SU-DHL-6 (cell line): ENCODE results near the gene NAIF1.

Experiments
- EZH2phosphoT487 ChIP-seq: fragments of 200-600 bp; sonication (generic), shearing (Covaris generic); conservative IDR thresholded peaks from 2 replicates; pipeline ENCODE4 v1.6.1; 2018; ENCODE audit warnings: mild to moderate bottlenecking, antibody characterized with exemption, low read length, moderate library complexity, mixed read lengths
- TF ChIP-seq, protein P1 (sequence below): fragments of 200-600 bp; sonication (generic); IDR thresholded peaks from one replicate; pipeline ENCODE4 v1.5.1; 2017; ENCODE audit warnings: antibody characterized with exemption, mild to moderate bottlenecking, low read length, moderate library complexity; ENCODE audit not compliant: insufficient read depth, poor library complexity, severe bottlenecking

DNA sequence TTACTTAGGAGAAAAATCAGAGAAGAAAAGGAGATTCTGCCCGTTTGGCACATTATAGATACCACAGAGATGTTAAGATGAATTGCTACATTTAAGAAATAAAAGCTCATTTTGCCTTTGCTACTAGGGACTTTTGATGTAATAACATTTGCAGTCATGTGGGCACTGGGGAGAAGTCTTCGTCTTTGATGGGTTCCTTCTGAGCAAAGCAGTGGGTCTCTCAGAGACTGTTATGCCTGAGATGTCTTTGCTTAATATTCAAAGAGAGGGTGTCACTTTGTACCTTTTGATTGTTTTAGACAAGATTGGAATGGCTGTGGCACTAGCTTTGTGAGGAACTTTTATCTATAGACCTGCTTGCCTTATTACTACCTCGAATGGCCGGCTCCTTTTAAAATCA is 25.9 kb upstream of the NAIF1 start:
- TF ChIP-seq, protein P1, sequence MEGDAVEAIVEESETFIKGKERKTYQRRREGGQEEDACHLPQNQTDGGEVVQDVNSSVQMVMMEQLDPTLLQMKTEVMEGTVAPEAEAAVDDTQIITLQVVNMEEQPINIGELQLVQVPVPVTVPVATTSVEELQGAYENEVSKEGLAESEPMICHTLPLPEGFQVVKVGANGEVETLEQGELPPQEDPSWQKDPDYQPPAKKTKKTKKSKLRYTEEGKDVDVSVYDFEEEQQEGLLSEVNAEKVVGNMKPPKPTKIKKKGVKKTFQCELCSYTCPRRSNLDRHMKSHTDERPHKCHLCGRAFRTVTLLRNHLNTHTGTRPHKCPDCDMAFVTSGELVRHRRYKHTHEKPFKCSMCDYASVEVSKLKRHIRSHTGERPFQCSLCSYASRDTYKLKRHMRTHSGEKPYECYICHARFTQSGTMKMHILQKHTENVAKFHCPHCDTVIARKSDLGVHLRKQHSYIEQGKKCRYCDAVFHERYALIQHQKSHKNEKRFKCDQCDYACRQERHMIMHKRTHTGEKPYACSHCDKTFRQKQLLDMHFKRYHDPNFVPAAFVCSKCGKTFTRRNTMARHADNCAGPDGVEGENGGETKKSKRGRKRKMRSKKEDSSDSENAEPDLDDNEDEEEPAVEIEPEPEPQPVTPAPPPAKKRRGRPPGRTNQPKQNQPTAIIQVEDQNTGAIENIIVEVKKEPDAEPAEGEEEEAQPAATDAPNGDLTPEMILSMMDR: no peak
- no peak for TF ChIP-seq EZH2phosphoT487
